Fibroblast of skin of abdomen (primary cell): ENCODE data around the gene ARAF.
"Not testable (repeated sequence)": the region's sequence is repeated elsewhere in the genome, so short reads cannot be mapped to it uniquely, and the experiment has no call there.

Source experiments
- DNase-seq: peaks from one replicate; pipeline ENCODE4 v3.0.0-alpha.2; 2013

ARAF gene

DNA sequence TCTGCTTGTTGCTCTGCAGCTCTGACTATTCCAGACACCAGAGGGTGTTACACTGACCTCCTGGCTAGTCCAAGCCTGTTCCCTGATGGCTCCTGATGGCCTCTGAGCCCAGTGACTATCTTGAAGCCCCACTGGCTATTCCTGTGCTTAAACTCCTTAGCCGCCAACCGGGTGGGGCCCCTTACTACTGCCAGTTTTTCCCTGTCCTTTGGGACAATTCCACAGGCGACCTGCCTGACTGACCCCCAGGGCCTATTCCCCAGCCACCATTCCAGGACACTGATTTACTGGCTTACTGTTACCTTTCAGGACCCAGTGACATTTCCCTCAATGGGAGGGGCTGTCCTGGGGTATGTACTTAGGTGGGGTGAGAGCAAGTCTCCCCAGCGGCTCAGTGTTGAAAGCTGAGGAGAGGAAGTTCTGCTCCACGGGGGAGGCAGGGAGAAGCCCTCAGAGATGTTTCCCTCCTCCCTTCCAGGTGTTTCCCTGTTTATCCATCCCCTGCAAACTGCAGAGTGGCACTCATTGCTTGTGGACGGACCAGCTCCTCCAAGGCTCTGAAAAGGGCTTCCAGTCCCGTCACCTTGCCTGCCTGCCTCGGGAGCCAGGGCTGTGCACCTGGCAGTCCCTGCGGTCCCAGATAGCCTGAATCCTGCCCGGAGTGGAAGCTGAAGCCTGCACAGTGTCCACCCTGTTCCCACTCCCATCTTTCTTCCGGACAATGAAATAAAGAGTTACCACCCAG is 25.2 kb downstream of the ARAF start:
- no peak for DNase-seq

DNA sequence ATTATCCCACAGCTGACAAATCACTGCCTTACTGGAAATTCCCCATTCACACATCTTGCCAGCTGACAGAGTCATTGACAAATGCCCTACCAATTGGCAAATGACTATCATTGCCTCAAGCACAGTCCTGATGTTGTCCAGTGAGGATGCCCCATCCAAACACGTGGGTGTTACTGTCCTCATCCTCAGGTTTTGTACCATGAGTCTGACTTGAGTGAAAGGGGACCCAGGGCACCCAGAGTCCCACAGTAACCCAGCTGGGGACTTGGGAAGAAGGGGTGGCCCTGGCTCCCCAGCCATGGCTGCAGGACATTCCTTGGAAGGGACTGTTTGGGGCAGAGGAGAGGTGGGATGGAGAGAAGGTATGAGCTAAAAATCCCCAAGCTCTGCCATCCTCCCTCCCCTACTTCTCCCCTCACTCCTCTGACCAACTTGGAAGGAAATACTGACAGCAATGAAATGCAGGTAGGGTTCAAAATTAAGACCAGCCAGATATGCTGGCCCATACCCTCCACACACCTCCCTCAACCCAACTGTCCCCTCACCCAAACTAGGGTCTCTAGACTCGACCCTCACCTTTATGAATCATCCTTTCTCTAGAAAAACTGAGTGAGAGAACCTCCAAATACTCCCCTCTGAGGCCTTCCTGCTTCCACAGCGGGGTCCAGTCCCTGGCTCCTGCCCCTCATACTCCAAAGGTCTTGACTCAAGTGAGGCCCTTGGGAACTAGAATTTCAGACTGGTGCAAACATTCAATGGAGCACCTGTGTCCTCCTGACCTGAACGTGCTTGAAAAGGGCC is 26.3 kb downstream of the ARAF start:
- DNase-seq = no peak

DNA sequence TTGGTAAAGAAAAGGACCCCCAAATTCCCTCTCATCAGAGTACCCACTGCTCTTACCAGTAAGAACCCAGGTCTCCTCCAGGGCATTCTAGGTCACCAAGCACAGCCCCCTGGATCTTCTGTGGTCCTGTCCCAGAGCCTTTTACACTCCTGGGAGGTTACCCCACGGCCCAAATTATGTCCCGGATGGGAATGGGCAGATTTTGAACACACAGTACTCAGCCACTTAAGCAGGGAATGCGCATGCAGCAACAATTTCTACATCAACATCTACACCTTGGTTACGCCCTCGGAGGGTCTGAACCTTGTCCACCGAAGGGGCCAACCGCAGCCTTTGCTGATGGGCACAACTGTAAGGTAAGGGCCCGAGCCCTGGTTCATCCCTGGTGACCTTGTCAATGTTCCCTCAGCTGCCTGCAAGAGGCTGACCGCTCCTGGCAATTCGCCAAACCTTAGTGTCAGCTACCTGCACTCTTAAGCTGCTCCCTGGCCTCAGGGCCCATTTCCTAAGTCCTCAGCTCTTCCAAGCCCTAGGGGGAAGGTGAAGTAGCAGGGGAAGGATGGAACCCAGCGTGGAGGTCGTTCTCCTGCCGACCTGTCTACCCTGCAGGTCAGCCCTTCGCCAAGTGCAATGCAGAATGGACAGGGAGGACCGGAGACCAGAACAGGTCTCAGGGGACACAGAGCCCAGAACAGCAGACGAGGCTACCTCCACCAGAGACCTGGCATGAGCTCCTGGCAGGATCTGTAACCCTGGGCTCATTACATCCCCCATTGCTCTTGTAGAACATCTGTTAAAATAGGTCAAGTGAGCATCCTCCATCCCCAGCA is 27.1 kb downstream of the ARAF start:
- no peak for DNase-seq

DNA sequence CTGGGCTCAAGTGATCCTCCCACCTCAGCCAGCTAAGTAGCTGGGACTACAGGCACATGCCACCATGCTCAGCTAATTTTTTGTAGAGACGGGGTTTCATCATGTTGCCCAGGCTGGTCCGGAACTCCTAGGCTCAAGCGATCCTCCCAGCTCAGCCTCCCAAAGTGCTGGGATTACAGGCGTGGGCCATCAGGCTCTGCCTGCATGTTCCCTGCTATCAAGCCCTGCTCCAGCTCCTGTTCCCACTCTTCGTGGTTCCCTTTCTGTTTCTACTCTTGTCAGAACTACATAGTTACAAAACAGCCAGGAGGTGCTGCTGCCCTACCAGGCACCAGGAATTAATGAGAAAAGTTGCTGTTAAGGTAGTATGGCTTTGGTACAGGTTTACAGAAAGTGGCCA is 30.0 kb downstream of the ARAF start:
- DNase-seq = no peak

DNA sequence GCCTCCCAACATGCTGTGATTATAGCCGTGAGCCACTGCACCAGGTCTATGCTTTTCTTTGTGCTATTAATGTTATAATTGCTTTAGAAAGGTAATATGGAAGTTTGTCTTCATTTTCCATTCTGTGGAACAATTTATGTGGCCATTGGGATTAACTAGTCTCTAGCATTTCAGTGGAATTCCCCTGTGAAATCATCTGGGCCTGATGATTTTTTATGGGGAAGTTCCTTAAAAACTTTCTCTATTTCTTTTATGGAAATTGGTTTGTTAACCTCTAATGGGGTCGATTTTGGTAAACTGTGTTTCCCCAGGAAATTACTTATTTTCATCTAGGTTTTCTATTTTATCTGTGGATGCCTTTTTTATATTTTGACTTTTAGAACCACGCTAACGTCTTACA is 32.5 kb downstream of the ARAF start:
- DNase-seq = no peak

DNA sequence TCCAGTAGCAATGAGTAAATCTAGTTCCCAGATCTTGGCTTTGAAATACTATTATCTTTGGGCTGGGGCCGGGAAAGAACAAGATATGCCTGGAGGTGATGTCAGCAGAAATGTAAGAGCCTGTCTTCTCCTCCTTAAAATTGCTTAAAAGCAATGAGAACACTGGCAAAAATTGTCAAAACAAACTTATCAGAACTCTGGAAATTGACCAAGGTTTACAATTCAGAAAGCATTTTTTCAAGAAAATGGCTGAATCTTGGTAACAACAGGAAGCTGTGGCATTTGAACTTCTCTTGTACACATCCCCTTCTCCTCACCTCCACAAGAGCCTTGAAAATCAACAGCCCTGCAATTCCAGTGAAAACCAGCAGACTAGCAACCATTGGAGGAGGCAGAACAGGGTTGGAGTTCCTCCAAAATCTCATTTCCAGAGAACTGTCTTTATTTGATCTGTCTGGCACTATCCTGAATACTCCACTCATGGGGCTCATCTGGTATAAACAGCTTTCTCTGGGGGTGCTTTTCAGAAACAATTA is 34.8 kb downstream of the ARAF start:
- DNase-seq = peak; percentile 26

DNA sequence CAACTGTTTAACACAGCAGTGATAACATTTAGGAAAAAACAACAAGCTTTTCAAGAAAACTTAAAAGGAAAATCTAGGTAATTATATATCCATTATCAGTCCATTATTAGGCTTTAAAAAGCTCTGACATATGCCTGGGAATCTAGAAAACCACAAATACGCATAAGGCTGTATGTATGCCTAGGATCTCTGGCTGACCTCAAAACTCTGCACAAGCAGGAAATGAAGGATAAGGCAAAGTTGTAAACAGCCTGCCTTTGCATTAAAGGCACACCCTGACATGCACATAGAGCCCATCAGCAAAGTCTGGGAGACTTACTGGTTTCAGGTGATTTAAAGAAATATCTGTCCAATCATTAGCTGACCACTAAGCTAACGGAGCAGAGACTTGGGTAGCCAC is 35.3 kb downstream of the ARAF start:
- DNase-seq = no peak

DNA sequence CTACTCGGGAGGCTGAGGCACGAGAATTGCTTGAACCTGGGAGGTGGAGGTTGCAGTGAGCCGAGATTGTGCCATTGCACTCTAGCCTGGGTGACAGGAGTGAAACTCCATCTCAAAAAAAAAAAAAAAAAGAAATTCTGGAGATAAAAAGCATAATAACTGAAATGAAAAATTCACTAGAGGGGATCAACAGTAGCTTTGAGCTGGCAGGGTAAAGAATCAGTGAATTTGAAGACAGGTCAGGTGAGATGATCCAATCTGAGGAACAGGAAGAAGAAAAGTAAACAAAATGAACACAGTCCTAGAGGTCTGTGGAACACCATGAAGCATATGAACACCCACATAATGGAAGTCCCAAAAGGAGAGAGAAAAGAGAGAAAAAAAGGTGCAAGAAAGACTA is 36.2 kb downstream of the ARAF start:
- no peak for DNase-seq

DNA sequence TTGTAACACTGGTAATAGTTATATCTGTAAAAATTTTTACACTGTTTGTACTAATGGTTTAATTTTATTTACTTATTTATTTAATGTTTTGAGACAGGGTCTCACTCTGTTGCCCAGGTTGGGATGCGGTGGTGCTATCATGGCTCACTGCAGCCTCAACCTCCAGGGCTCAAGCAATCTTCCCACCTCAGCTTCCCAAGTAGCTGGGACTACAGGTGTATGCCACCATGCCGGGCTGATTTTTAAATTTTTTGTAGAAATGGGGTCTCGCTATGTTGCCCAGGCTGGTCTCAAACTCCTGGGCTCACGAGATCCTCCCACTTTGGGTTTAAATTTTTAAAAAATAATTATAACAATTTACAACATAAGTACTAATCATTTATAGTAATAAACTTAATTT is 42.1 kb downstream of the ARAF start:
- DNase-seq = not testable (repeated sequence)

DNA sequence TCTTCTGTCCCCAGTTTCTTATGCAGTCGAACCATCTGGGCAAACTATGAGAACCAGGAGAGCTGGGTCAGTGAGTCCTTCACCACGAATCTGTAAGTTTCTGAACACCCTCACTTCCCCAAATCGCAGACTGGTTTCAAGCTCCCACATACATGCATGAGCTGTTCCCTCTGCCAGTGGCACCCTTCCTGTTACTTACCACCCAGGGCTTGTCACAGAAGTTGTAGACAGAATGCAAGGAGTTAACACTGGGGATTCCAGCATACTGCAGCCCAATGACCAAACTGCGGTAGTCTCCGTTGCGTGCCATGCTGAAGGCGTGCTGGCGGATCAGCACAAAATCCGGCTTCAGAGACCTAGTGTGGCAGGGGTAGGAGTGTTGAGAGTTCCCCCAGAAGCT is 44.0 kb downstream of the ARAF start:
- no peak for DNase-seq

DNA sequence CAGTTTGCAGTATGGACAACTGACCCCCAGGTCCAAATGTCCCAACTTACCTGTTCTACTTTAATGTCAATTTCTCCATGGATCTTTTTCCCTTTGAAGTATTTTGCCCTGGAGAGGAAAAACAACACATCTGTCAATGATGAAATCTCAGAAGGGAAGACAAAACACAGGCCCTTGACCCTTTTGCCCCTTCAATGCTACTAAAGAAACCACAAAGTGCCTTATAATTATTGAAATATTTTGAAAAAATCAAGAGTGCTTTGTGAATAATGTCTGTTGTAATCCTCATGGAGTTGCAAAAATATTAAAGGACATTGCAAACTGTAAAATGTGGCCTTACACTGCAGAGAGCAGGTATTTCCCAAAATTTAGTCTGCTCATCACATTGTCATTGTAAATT is 46.1 kb downstream of the ARAF start:
- no peak for DNase-seq

DNA sequence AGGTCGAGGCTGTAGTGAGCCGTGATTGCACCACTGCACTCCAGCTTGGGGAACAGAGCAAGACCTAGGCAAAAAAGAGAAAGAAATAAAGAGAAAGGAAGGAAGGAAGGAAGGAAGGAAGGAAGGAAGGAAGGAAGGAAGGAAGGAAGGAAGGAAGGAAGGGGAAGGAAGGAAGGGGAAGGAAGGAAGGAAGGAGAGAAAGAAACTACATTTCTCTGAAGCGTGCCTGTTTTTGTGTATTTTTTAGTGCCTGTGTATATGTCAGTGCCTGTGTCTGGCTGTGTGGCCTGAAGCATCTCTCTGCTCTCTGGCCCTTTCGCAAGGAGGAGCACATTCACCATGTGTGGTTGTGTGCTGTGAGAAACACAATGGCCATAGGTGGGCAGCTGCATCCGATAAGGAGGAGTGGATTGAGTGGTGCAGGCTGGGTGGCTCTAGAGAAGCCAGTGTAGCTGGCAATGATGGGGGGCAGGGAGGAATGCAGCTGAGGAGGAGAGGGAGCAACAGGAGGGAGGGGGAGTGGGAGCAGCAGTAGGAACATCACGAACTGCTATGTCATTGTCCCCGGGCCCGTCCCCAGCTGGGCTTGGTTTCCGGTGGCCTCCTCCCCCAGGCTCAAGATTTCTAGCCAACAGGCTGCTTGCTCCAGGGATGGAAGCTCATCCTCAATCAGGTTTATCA is 47.3 kb downstream of the ARAF start:
- no peak for DNase-seq

DNA sequence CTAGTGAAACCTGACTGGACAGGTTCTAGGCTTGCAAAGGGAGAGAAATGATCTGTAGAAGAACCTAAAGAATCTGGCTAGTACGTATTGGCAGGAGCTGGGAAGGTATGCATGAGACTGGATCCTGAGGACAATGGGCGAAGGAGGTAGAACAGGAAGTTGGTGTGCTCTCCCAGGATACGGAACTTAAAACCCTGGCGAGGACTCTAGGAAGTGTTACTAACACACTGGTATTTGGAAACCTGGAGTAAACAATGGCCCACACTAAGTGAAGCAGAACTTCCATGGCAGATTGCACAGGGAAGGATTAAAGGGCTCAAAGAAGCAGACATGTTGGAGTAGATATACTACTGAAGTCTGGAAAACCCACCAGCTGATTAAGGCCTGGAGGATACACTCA is 49.5 kb downstream of the ARAF start:
- DNase-seq = no peak

DNA sequence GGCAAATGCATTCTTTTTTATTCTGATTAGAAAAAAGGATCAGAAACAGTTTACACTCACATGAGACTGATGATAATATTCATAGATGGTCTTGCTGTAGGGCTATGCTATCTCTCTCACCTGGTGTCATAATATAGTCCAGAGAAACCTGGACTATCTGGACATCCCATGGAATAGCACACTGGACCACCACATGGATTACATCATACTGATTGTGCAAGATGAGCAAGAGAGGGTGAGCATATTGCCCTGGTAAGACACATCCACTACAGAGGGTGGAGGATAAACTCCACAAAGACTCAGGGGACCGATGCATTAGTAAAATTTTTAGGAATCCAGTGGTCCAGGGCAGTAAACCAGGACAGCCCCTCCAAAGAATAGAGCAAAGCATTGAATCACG is 50.5 kb downstream of the ARAF start:
- no peak for DNase-seq

DNA sequence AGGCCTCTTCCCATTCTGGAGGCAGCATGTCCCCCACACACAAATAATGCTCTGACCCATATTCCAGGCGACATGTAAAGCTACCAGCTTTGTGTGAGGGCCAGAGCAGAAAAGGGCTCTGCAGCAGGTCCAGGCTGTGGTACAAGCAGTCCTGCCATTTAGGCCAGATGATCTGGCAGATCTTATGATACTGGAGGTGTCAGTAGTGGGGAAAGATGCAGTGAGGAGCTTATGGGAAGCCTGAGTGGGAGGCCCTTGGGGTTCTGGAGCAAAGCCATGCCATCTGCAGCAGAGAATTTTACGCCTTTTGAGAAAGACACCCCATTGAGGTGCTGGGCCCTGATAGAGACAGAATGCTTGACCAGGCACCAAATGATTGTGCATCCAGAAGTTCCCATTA is 50.9 kb downstream of the ARAF start:
- DNase-seq = no peak

DNA sequence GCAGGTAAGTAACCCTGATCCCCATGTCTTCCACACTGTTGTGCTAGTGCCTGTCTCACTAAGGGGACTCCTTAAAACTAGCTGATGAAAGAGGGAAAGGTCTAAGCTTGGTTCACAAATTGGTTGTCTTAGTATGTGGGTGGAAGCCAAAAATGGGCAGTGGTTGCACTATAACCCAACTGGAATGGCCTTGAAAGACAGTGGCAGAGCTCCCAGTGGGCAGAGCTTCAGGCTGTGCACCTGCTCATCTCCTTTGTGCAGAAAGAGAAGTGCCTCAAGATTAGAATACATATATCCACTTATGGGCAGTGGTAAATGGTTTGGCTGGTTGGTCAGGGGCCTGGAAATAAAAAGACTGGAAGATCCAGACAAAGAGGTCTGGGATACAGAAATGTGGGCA is 51.4 kb downstream of the ARAF start:
- DNase-seq = no peak

DNA sequence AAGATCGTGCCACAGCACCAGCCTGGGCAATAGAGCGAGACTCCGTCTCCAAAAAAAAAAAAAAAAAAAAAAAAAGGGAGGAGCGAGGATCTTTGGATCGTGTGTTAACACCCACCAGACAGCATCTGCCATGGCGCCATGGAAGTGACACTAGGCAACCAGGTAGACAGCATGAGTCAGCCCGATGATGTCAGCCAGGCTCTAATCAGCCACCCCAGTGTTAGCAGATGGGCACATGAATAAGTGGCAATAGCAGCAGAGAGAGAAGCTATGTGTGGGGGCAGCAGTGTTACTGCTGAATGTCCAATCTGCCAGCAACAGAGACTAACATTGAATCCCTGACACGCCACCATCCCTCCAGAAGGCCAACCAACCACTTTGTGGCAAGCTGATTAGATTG is 52.1 kb downstream of the ARAF start:
- no peak for DNase-seq

DNA sequence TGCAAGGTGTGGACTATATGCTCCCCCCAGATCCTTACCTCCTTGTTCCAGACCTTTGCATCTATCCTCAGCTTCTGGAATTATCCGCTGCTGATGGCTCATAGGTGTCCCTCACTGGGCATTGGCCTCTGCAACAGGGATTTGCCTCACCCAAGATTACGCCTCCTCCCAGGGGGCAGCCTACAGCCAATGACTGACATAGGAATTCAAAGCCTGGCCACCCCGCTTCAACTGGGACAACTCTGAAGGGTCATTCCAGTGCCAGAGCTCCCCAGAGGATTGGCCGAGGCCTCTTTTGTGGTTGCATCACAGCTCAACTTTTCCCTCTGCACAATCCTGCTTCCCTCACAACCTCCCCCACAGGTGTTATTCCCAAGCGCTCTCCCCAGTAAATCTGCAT is 53.6 kb downstream of the ARAF start:
- DNase-seq = no peak

DNA sequence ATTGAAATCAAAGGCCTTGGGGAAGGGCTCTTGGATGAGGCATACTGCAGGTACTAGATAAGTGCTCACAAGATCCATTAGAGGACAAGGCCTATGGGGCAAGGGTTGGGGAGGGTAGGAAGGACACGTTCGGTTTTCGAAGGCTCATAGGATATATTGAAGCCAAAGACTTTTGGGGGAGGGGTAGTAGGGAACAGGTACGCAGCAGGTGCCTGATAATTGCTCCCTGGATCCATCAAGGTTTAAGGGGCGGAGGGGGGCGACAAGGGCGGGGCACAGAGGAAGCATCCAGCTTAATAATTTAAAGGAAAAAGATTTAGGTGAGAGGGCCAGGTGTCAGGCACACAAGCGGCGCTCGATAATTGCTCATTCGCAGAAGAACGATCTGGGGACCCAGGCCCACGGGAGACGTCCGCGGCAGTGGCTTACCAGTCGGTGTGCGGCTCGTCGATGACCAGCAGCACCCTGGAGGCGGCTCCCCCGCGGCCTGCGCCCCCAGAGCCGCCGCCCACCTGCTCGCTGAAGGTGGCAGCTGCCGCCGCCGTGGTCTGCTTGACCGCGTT is 58.0 kb downstream of the ARAF start:
- DNase-seq = no peak

DNA sequence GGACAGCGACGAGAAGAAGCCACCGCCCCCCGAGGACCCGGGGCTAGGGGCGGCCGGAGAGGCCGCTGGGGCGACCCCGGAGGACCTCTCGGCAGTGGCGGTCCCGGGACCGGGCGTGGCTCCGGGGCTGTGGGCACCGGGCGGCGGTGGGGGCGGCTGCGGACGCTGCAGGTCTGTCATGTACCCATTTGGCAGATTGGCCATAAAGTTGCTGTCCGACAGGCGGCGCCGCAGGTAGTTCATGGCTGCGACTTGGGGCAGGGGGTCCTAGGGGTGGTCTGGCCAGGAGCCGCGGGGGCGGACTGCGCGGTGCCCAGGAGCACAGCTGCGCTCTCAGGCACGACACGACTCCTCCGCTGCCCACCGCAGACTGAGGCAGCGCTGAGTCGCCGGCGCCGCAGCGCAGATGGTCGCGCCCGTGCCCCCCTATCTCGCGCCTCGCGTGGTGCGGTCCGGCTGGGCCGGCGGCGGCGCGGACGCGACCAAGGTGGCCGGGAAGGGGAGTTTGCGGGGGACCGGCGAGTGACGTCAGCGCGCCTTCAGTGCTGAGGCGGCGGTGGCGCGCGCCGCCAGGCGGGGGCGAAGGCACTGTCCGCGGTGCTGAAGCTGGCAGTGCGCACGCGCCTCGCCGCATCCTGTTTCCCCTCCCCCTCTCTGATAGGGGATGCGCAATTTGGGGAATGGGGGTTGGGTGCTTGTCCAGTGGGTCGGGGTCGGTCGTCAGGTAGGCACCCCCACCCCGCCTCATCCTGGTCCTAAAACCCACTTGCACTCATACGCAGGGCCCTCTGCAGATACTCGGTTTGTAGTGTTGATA is 58.7 kb downstream of the ARAF start, which contains the start of gene SYN1:
Gene SYN1, minus strand, starts transcription at position 372 of the 817 bp plus-strand sequence. Its CDS starts 129 bp downstream, at position 243.
- DNase-seq = peak; percentile 78

DNA sequence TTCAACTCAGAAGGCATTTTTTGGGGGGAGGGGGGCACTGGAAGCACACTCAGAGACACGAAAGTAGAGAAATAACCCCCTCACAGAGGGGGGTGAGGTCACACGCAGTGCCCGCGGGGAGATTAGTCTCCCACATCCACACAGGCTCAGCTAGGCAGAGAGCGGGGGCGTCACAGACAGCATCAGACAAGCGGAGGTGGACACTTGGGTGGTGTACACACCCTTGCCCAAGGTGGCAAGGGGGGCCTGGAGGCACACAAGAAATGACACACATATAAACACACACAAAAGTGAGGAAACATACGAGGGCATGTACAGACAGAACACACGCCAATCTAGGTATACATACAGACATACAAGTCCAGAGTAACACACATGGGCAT is 59.3 kb downstream of the ARAF start:
- DNase-seq = no peak
